ENCODE results near the gene BAD.
"Not testable (repeated sequence)": the region's sequence is repeated elsewhere in the genome, so short reads cannot be mapped to it uniquely, and the experiment has no call there.

BAD gene

DNA sequence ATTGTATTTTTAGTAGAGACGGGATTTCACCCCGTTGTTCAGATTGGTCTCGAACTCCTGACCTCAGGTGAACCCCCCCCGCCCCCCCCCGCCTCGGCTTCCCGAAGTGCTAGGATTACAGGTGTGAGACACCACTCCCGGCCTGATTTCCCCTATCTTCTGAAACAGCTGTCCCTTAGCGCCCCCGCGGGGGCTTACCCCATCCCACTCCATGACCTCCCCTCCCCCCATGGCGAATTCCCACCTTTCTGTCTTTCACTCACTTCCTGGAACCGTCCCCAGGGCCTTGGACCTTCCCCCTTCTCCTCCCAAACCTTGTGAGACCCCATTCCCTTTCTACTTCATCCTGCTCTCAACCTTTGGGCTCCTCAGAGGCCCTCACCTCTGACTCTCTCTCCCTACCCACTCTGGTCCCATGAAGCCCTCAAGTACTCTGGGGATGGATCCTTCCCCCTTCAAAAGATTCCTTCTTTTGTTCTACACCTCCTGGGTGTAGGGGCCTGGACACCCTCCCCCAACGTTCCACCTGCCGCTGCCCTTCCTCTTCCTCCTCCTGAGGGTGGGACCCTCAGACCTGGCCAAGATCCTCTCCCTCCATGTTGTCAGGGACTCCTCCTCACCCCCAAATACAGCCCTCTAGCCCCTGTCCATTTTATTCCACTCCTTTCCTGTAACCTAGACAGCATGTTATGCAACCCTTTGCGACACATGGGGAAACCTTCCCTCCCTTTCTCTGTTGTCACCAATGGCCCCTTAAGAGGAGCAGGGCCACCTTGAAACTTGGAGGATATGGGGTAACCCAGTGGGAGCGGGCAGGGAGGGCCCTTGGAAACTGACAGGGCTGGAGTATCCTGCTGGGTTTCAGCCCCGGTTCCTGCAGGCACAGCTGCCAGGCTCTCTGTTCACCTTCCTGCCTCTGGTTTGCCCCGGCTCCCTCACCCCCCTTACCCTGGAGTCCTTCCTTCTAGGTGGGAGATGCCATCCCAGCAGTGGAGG, 34.6 kb upstream of the BAD start:
- peak overlapping the region; percentile 64 to 91 (median 86) for H3K4me3 ChIP-seq (ENCODE audit: control insufficient read depth in 1 of 7, extremely low read depth in 1 of 7, insufficient read depth in 4 of 7, low read depth in 2 of 7, low read length in 6 of 7)
- H3K9me3 ChIP-seq (ENCODE audit: control extremely low read depth in 1 of 5, control insufficient read depth in 4 of 5, insufficient read depth in 2 of 5, low read depth in 1 of 5, low read length in 4 of 5) = no peaks in the 10 kb centered on the region
- DNase-seq = no peak
- peak overlapping the region in 1 of 2 experiments; percentile 95 for H3K27ac ChIP-seq (ENCODE audit: insufficient read depth in 1 of 2, low read depth in 1 of 2, low read length in 2 of 2, poor library complexity in 1 of 2, severe bottlenecking in 2 of 2)
- no peaks in the 10 kb centered on the region for H3K27me3 ChIP-seq (replicated peaks in 2 of 5; ENCODE audit: control insufficient read depth in 4 of 5, insufficient read depth in 5 of 5, low read length in 4 of 5)
- peaks cover 17 to 44% (median 30%) of the 10 kb centered on the region in 4 experiments for H3K36me3 ChIP-seq (ENCODE audit: control insufficient read depth in 4 of 4, insufficient read depth in 4 of 4, low read length in 3 of 4)
- peaks cover 0 to 39% (median 27%) of the 10 kb centered on the region in 4 experiments for H3K4me1 ChIP-seq (ENCODE audit: control extremely low read depth in 1 of 4, control insufficient read depth in 4 of 4, insufficient read depth in 4 of 4, low read length in 3 of 4)
- CTCF ChIA-PET = interaction anchor here (3.8 to 8.7 kb wide), 2 partner anchors 13 to 36 kb away, joined by 52 to 133 read pairs; no protein-coding TSS in a partner anchor
- WGBS (ENCODE audit: insufficient coverage) = 40% methylated on average over 7 of the region's 19 CpGs
- POLR2A ChIA-PET = interaction anchor here (1.7 to 2.3 kb wide), 2 partner anchors 11 to 13 kb away, joined by 5 to 18 read pairs; no protein-coding TSS in a partner anchor

DNA sequence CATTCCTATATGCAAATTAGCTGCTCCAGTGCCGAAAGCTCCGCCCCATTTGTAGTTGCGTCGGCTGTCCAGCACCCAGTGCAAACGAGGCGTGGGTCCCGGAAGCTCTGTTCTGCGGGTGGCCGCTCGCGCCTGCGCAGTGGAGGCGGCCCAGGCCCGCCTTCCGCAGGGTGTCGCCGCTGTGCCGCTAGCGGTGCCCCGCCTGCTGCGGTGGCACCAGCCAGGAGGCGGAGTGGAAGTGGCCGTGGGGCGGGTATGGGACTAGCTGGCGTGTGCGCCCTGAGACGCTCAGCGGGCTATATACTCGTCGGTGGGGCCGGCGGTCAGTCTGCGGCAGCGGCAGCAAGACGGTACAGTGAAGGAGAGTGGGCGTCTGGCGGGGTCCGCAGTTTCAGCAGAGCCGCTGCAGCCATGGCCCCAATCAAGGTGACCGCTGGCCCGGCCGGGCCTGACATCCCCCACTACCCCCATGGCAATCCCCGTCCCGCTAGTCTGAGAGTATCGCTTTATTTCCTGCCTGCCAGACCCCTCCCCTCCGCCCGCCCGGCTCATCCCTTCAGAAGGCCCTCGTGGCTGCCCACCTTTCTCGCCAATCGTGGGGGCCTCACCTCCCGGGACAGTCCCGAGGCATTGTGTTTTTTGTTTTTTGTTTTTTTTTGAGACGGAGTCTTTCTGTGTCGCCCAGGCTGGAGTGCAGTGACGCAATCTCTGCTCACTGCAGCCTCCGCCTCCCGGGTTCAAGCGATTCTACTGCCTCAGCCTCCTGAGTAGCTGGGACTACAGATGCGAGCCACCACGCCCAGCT, 33.7 kb upstream of the BAD start, which contains the start of gene PRDX5:
PRDX5 (plus strand) TSS at position 161 of the 805 bp plus-strand sequence; CDS start at position 256, 95 bp downstream.
- Histone ChIP-seq H3K9me3 (ENCODE audit: control extremely low read depth in 1 of 5, control insufficient read depth in 4 of 5, insufficient read depth in 2 of 5, low read depth in 1 of 5, low read length in 4 of 5) (no peaks in the 10 kb centered on the region), H3K4me1 (ENCODE audit: control extremely low read depth in 1 of 4, control insufficient read depth in 4 of 4, insufficient read depth in 4 of 4, low read length in 3 of 4) (peaks cover 0 to 30% (median 27%) of the 10 kb centered on the region in 4 experiments), H3K36me3 (ENCODE audit: control insufficient read depth in 4 of 4, insufficient read depth in 4 of 4, low read length in 3 of 4) (peaks cover 18 to 53% (median 31%) of the 10 kb centered on the region in 4 experiments), H3K4me3 (ENCODE audit: control insufficient read depth in 1 of 7, extremely low read depth in 1 of 7, insufficient read depth in 4 of 7, low read depth in 2 of 7, low read length in 6 of 7) (peak within 1 kb of the TSS; percentile 64 to 91 (median 86)), H3K27me3 (replicated peaks in 2 of 5; ENCODE audit: control insufficient read depth in 4 of 5, insufficient read depth in 5 of 5, low read length in 4 of 5) (no peaks in the 10 kb centered on the region), H3K27ac (ENCODE audit: insufficient read depth in 1 of 2, low read depth in 1 of 2, low read length in 2 of 2, poor library complexity in 1 of 2, severe bottlenecking in 2 of 2) (peak within 1 kb of the TSS; percentile 87 to 95)
- ChIA-PET CTCF (interaction anchor here (0.6 to 8.7 kb wide), 26 partner anchors 9 to 726 kb away, joined by 3 to 133 read pairs (median 4); partner anchors contain the start of genes BAD, FERMT3 and RPS6KA4), POLR2A (interaction anchor here (0.6 to 2.3 kb wide), 14 partner anchors 9 to 111 kb away, joined by 3 to 18 read pairs (median 5); partner anchors contain the start of genes CCDC88B, ESRRA, FKBP2 and RPS6KA4)
- under 1% methylated on average over 53 of the region's 61 CpGs for WGBS (ENCODE audit: insufficient coverage)
- DNase-seq = peak; percentile 95 to 98 (median 98)

GRCh38 chr11:64317325-64317960, 33.0 kb upstream of the BAD start, which contains the start of gene TRMT112:
Gene TRMT112, minus strand, starts transcription at chr11:64317559. Its CDS starts 33 bp downstream, at chr11:64317526.
- Histone ChIP-seq H3K27me3 (replicated peaks in 2 of 5; ENCODE audit: control insufficient read depth in 4 of 5, insufficient read depth in 5 of 5, low read length in 4 of 5) (no peaks in the 10 kb centered on the region), H3K4me1 (ENCODE audit: control extremely low read depth in 1 of 4, control insufficient read depth in 4 of 4, insufficient read depth in 4 of 4, low read length in 3 of 4) (peaks cover 0 to 28% (median 27%) of the 10 kb centered on the region in 4 experiments), H3K9me3 (ENCODE audit: control extremely low read depth in 1 of 5, control insufficient read depth in 4 of 5, insufficient read depth in 2 of 5, low read depth in 1 of 5, low read length in 4 of 5) (no peaks in the 10 kb centered on the region), H3K4me3 (ENCODE audit: control insufficient read depth in 1 of 7, extremely low read depth in 1 of 7, insufficient read depth in 4 of 7, low read depth in 2 of 7, low read length in 6 of 7) (peak within 1 kb of the TSS; percentile 64 to 91 (median 86)), H3K27ac (ENCODE audit: insufficient read depth in 1 of 2, low read depth in 1 of 2, low read length in 2 of 2, poor library complexity in 1 of 2, severe bottlenecking in 2 of 2) (peak within 1 kb of the TSS; percentile 87 to 95), H3K36me3 (ENCODE audit: control insufficient read depth in 4 of 4, insufficient read depth in 4 of 4, low read length in 3 of 4) (peaks cover 19 to 57% (median 28%) of the 10 kb centered on the region in 4 experiments)
- peak; percentile 97 to 98 (median 97) for DNase-seq
- POLR2A ChIA-PET = interaction anchor here (0.6 to 2.3 kb wide), 14 partner anchors 10 to 110 kb away, joined by 3 to 18 read pairs (median 5); partner anchors contain the start of genes CCDC88B, ESRRA, FKBP2 and RPS6KA4
- WGBS (ENCODE audit: insufficient coverage) = under 1% methylated on average over 39 of the region's 43 CpGs
- CTCF ChIA-PET = interaction anchor here (0.6 to 8.7 kb wide), 26 partner anchors 10 to 726 kb away, joined by 3 to 133 read pairs (median 4); partner anchors contain the start of genes BAD, FERMT3 and RPS6KA4

GRCh38 chr11:64316672-64317324, 32.3 kb upstream of the BAD start:
- Histone ChIP-seq H3K9me3 (ENCODE audit: control extremely low read depth in 1 of 5, control insufficient read depth in 4 of 5, insufficient read depth in 2 of 5, low read depth in 1 of 5, low read length in 4 of 5) (no peaks in the 10 kb centered on the region), H3K27me3 (replicated peaks in 2 of 5; ENCODE audit: control insufficient read depth in 4 of 5, insufficient read depth in 5 of 5, low read length in 4 of 5) (no peaks in the 10 kb centered on the region), H3K4me3 (ENCODE audit: control insufficient read depth in 1 of 7, extremely low read depth in 1 of 7, insufficient read depth in 4 of 7, low read depth in 2 of 7, low read length in 6 of 7) (peak overlapping the region; percentile 64 to 91 (median 86)), H3K27ac (ENCODE audit: insufficient read depth in 1 of 2, low read depth in 1 of 2, low read length in 2 of 2, poor library complexity in 1 of 2, severe bottlenecking in 2 of 2) (peak overlapping the region; percentile 87 to 95), H3K36me3 (ENCODE audit: control insufficient read depth in 4 of 4, insufficient read depth in 4 of 4, low read length in 3 of 4) (peaks cover 17 to 54% (median 25%) of the 10 kb centered on the region in 4 experiments), H3K4me1 (ENCODE audit: control extremely low read depth in 1 of 4, control insufficient read depth in 4 of 4, insufficient read depth in 4 of 4, low read length in 3 of 4) (peaks cover 0 to 28% (median 27%) of the 10 kb centered on the region in 4 experiments)
- CTCF ChIA-PET = interaction anchor here (0.7 to 8.7 kb wide), 18 partner anchors 9 to 337 kb away, joined by 3 to 133 read pairs (median 4); partner anchors contain the start of genes BAD, FERMT3 and RPS6KA4
- DNase-seq = peak in 2 of 3 donors; percentile 48 to 65
- POLR2A ChIA-PET = interaction anchor here (0.9 to 2.3 kb wide), 9 partner anchors 12 to 109 kb away, joined by 3 to 18 read pairs (median 6); partner anchors contain the start of genes CCDC88B, ESRRA, FKBP2 and RPS6KA4
- WGBS (ENCODE audit: insufficient coverage) = 6% methylated on average over 29 of the region's 32 CpGs

DNA sequence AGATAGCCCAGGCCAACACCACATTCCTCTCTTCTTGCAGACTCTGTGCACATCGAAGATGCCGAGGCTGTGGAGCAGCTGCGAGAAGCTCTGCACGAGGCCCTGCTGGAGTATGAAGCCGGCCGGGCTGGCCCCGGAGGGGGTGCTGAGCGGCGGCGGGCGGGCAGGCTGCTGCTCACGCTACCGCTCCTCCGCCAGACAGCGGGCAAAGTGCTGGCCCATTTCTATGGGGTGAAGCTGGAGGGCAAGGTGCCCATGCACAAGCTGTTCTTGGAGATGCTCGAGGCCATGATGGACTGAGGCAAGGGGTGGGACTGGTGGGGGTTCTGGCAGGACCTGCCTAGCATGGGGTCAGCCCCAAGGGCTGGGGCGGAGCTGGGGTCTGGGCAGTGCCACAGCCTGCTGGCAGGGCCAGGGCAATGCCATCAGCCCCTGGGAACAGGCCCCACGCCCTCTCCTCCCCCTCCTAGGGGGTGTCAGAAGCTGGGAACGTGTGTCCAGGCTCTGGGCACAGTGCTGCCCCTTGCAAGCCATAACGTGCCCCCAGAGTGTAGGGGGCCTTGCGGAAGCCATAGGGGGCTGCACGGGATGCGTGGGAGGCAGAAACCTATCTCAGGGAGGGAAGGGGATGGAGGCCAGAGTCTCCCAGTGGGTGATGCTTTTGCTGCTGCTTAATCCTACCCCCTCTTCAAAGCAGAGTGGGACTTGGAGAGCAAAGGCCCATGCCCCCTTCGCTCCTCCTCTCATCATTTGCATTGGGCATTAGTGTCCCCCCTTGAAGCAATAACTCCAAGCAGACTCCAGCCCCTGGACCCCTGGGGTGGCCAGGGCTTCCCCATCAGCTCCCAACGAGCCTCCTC, 31.4 kb upstream of the BAD start:
- H3K36me3 ChIP-seq (ENCODE audit: control insufficient read depth in 4 of 4, insufficient read depth in 4 of 4, low read length in 3 of 4) = peaks cover 13 to 51% (median 23%) of the 10 kb centered on the region in 4 experiments
- not testable (repeated sequence) for DNase-seq; H3K27me3 ChIP-seq (replicated peaks in 2 of 5; ENCODE audit: control insufficient read depth in 4 of 5, insufficient read depth in 5 of 5, low read length in 4 of 5); H3K9me3 ChIP-seq (ENCODE audit: control extremely low read depth in 1 of 5, control insufficient read depth in 4 of 5, insufficient read depth in 2 of 5, low read depth in 1 of 5, low read length in 4 of 5)
- WGBS (ENCODE audit: insufficient coverage) = 91% methylated on average over 14 of the region's 25 CpGs
- ChIA-PET POLR2A (interaction anchor here (2.1 kb wide), 1 partner anchor 44 kb away, joined by 6 read pairs; the partner anchor contains the start of gene RPS6KA4), CTCF (interaction anchor here (0.7 to 8.7 kb wide), 11 partner anchors 9 to 338 kb away, joined by 3 to 133 read pairs (median 4); partner anchors contain the start of genes BAD, FERMT3 and RPS6KA4)
- H3K4me3 ChIP-seq (ENCODE audit: control insufficient read depth in 1 of 7, extremely low read depth in 1 of 7, insufficient read depth in 4 of 7, low read depth in 2 of 7, low read length in 6 of 7) = peak overlapping the region in 1 of 7 experiments; percentile 91
- peak overlapping the region in 1 of 2 experiments; percentile 95 for H3K27ac ChIP-seq (ENCODE audit: insufficient read depth in 1 of 2, low read depth in 1 of 2, low read length in 2 of 2, poor library complexity in 1 of 2, severe bottlenecking in 2 of 2)
- H3K4me1 ChIP-seq (ENCODE audit: control extremely low read depth in 1 of 4, control insufficient read depth in 4 of 4, insufficient read depth in 4 of 4, low read length in 3 of 4) = peaks cover 0 to 28% (median 27%) of the 10 kb centered on the region in 4 experiments

Data from common myeloid progenitor, CD34-positive (primary cell).